ENCODE measurements around the gene EML1.
"Not testable (repeated sequence)": the region's sequence is repeated elsewhere in the genome, so short reads cannot be mapped to it uniquely, and the experiment has no call there.

EML1 gene

GRCh38 chr14:99947695-99948094, 154.5 kb downstream of the EML1 start:
- no peak overlapping the region for H3K27ac ChIP-seq (ENCODE audit: low read depth, low read length)
- no peak overlapping the region for H3K9ac ChIP-seq (ENCODE audit: low read length in 5 of 5)
- peaks cover 3 to 21% (median 13%) of the 10 kb centered on the region in 5 donors for H3K4me1 ChIP-seq (ENCODE audit: control insufficient read depth in 5 of 5, insufficient read depth in 5 of 5, low read length in 5 of 5)
- peaks cover 2 to 13% (median 10%) of the 10 kb centered on the region in 5 donors for H3K27me3 ChIP-seq (ENCODE audit: control insufficient read depth in 5 of 5, insufficient read depth in 4 of 5, low read length in 5 of 5)
- H3K4me3 ChIP-seq (ENCODE audit: low read depth in 1 of 5, low read length in 5 of 5) = no peak overlapping the region
- peaks cover 0 to 15% (median 4%) of the 10 kb centered on the region in 5 donors for H3K36me3 ChIP-seq (ENCODE audit: control insufficient read depth in 5 of 5, insufficient read depth in 5 of 5, low read length in 5 of 5)
- no peaks in the 10 kb centered on the region for H3K9me3 ChIP-seq (ENCODE audit: control insufficient read depth in 5 of 5, low read length in 5 of 5)

GRCh38 chr14:99949011-99949732, 156.0 kb downstream of the EML1 start:
- Histone ChIP-seq H3K4me1 (ENCODE audit: control insufficient read depth in 5 of 5, insufficient read depth in 5 of 5, low read length in 5 of 5) (peaks cover 3 to 21% (median 13%) of the 10 kb centered on the region in 5 donors), H3K27me3 (ENCODE audit: control insufficient read depth in 5 of 5, insufficient read depth in 4 of 5, low read length in 5 of 5) (peaks cover 2 to 13% (median 10%) of the 10 kb centered on the region in 5 donors)
- not testable (repeated sequence) for H3K9ac ChIP-seq (ENCODE audit: low read length in 5 of 5); H3K4me3 ChIP-seq (ENCODE audit: low read depth in 1 of 5, low read length in 5 of 5); H3K27ac ChIP-seq (ENCODE audit: low read depth, low read length); H3K9me3 ChIP-seq (ENCODE audit: control insufficient read depth in 5 of 5, low read length in 5 of 5); H3K36me3 ChIP-seq (ENCODE audit: control insufficient read depth in 5 of 5, insufficient read depth in 5 of 5, low read length in 5 of 5)

- Histone ChIP-seq H3K36me3 (ENCODE audit: control insufficient read depth in 5 of 5, insufficient read depth in 5 of 5, low read length in 5 of 5) (no peaks in the 10 kb centered on the region), H3K4me1 (ENCODE audit: control insufficient read depth in 5 of 5, insufficient read depth in 5 of 5, low read length in 5 of 5) (peaks cover 3 to 21% (median 13%) of the 10 kb centered on the region in 5 donors), H3K27ac (ENCODE audit: low read depth, low read length) (no peak overlapping the region), H3K9me3 (ENCODE audit: control insufficient read depth in 5 of 5, low read length in 5 of 5) (no peaks in the 10 kb centered on the region), H3K4me3 (ENCODE audit: low read depth in 1 of 5, low read length in 5 of 5) (no peak overlapping the region), H3K9ac (ENCODE audit: low read length in 5 of 5) (no peak overlapping the region), H3K27me3 (ENCODE audit: control insufficient read depth in 5 of 5, insufficient read depth in 4 of 5, low read length in 5 of 5) (peaks cover 2 to 13% (median 10%) of the 10 kb centered on the region in 5 donors)
These were observed 157.0 kb downstream of the EML1 start for GRCh38 chr14:99950181-99950580.

- H3K36me3 ChIP-seq (ENCODE audit: control insufficient read depth in 5 of 5, insufficient read depth in 5 of 5, low read length in 5 of 5) = no peaks in the 10 kb centered on the region
- peaks cover 2 to 13% (median 12%) of the 10 kb centered on the region in 5 donors for H3K27me3 ChIP-seq (ENCODE audit: control insufficient read depth in 5 of 5, insufficient read depth in 4 of 5, low read length in 5 of 5)
- no peak overlapping the region for H3K4me3 ChIP-seq (ENCODE audit: low read depth in 1 of 5, low read length in 5 of 5)
- peaks cover 3 to 21% (median 13%) of the 10 kb centered on the region in 5 donors for H3K4me1 ChIP-seq (ENCODE audit: control insufficient read depth in 5 of 5, insufficient read depth in 5 of 5, low read length in 5 of 5)
- no peaks in the 10 kb centered on the region for H3K9me3 ChIP-seq (ENCODE audit: control insufficient read depth in 5 of 5, low read length in 5 of 5)
- H3K27ac ChIP-seq (ENCODE audit: low read depth, low read length) = no peak overlapping the region
- no peak overlapping the region for H3K9ac ChIP-seq (ENCODE audit: low read length in 5 of 5)
These were observed 157.9 kb downstream of the EML1 start for GRCh38 chr14:99951085-99951484.

- no peak overlapping the region for H3K4me3 ChIP-seq (ENCODE audit: low read depth in 1 of 5, low read length in 5 of 5)
- H3K27ac ChIP-seq (ENCODE audit: low read depth, low read length) = no peak overlapping the region
- peaks cover 3 to 13% (median 7%) of the 10 kb centered on the region in 5 donors for H3K4me1 ChIP-seq (ENCODE audit: control insufficient read depth in 5 of 5, insufficient read depth in 5 of 5, low read length in 5 of 5)
- H3K36me3 ChIP-seq (ENCODE audit: control insufficient read depth in 5 of 5, insufficient read depth in 5 of 5, low read length in 5 of 5) = no peaks in the 10 kb centered on the region
- no peak overlapping the region for H3K9ac ChIP-seq (ENCODE audit: low read length in 5 of 5)
- H3K27me3 ChIP-seq (ENCODE audit: control insufficient read depth in 5 of 5, insufficient read depth in 4 of 5, low read length in 5 of 5) = peaks cover 0 to 12% (median 4%) of the 10 kb centered on the region in 5 donors
- H3K9me3 ChIP-seq (ENCODE audit: control insufficient read depth in 5 of 5, low read length in 5 of 5) = no peaks in the 10 kb centered on the region
These were observed 158.8 kb downstream of the EML1 start for GRCh38 chr14:99952039-99952438.

- Histone ChIP-seq H3K9me3 (ENCODE audit: control insufficient read depth in 5 of 5, low read length in 5 of 5) (no peaks in the 10 kb centered on the region), H3K9ac (ENCODE audit: low read length in 5 of 5) (no peak overlapping the region), H3K4me3 (ENCODE audit: low read depth in 1 of 5, low read length in 5 of 5) (no peak overlapping the region), H3K36me3 (ENCODE audit: control insufficient read depth in 5 of 5, insufficient read depth in 5 of 5, low read length in 5 of 5) (no peaks in the 10 kb centered on the region), H3K27ac (ENCODE audit: low read depth, low read length) (no peak overlapping the region), H3K27me3 (ENCODE audit: control insufficient read depth in 5 of 5, insufficient read depth in 4 of 5, low read length in 5 of 5) (peaks cover 0 to 12% (median 4%) of the 10 kb centered on the region in 5 donors), H3K4me1 (ENCODE audit: control insufficient read depth in 5 of 5, insufficient read depth in 5 of 5, low read length in 5 of 5) (peaks cover 3 to 9% (median 3%) of the 10 kb centered on the region in 5 donors)
These were observed 159.2 kb downstream of the EML1 start for GRCh38 chr14:99952453-99952852.

- Histone ChIP-seq H3K9me3 (ENCODE audit: control insufficient read depth in 5 of 5, low read length in 5 of 5) (no peaks in the 10 kb centered on the region), H3K36me3 (ENCODE audit: control insufficient read depth in 5 of 5, insufficient read depth in 5 of 5, low read length in 5 of 5) (no peaks in the 10 kb centered on the region), H3K4me3 (ENCODE audit: low read depth in 1 of 5, low read length in 5 of 5) (no peak overlapping the region), H3K4me1 (ENCODE audit: control insufficient read depth in 5 of 5, insufficient read depth in 5 of 5, low read length in 5 of 5) (no peaks in the 10 kb centered on the region), H3K27me3 (ENCODE audit: control insufficient read depth in 5 of 5, insufficient read depth in 4 of 5, low read length in 5 of 5) (peaks cover 0 to 8% (median 4%) of the 10 kb centered on the region in 5 donors), H3K27ac (ENCODE audit: low read depth, low read length) (no peak overlapping the region), H3K9ac (ENCODE audit: low read length in 5 of 5) (no peak overlapping the region)
These were observed 162.7 kb downstream of the EML1 start for GRCh38 chr14:99955826-99956455.

GRCh38 chr14:99958380-99958779, 165.2 kb downstream of the EML1 start:
- Histone ChIP-seq H3K9ac (ENCODE audit: low read length in 5 of 5) (no peak overlapping the region), H3K9me3 (ENCODE audit: control insufficient read depth in 5 of 5, low read length in 5 of 5) (no peaks in the 10 kb centered on the region), H3K27me3 (ENCODE audit: control insufficient read depth in 5 of 5, insufficient read depth in 4 of 5, low read length in 5 of 5) (peaks cover 0 to 12% (median 4%) of the 10 kb centered on the region in 5 donors), H3K4me3 (ENCODE audit: low read depth in 1 of 5, low read length in 5 of 5) (no peak overlapping the region), H3K4me1 (ENCODE audit: control insufficient read depth in 5 of 5, insufficient read depth in 5 of 5, low read length in 5 of 5) (no peaks in the 10 kb centered on the region), H3K36me3 (ENCODE audit: control insufficient read depth in 5 of 5, insufficient read depth in 5 of 5, low read length in 5 of 5) (no peaks in the 10 kb centered on the region), H3K27ac (ENCODE audit: low read depth, low read length) (no peak overlapping the region)

- Histone ChIP-seq H3K9me3 (ENCODE audit: control insufficient read depth in 5 of 5, low read length in 5 of 5) (no peaks in the 10 kb centered on the region), H3K4me3 (ENCODE audit: low read depth in 1 of 5, low read length in 5 of 5) (no peak overlapping the region), H3K36me3 (ENCODE audit: control insufficient read depth in 5 of 5, insufficient read depth in 5 of 5, low read length in 5 of 5) (no peaks in the 10 kb centered on the region), H3K4me1 (ENCODE audit: control insufficient read depth in 5 of 5, insufficient read depth in 5 of 5, low read length in 5 of 5) (no peaks in the 10 kb centered on the region), H3K9ac (ENCODE audit: low read length in 5 of 5) (no peak overlapping the region), H3K27me3 (ENCODE audit: control insufficient read depth in 5 of 5, insufficient read depth in 4 of 5, low read length in 5 of 5) (peaks cover 0 to 10% (median 4%) of the 10 kb centered on the region in 5 donors), H3K27ac (ENCODE audit: low read depth, low read length) (no peak overlapping the region)
These were observed 168.8 kb downstream of the EML1 start for GRCh38 chr14:99961826-99962518.

- no peaks in the 10 kb centered on the region for H3K9me3 ChIP-seq (ENCODE audit: control insufficient read depth in 5 of 5, low read length in 5 of 5)
- H3K27ac ChIP-seq (ENCODE audit: low read depth, low read length) = no peak overlapping the region
- no peak overlapping the region for H3K4me3 ChIP-seq (ENCODE audit: low read depth in 1 of 5, low read length in 5 of 5)
- H3K36me3 ChIP-seq (ENCODE audit: control insufficient read depth in 5 of 5, insufficient read depth in 5 of 5, low read length in 5 of 5) = no peaks in the 10 kb centered on the region
- no peak overlapping the region for H3K9ac ChIP-seq (ENCODE audit: low read length in 5 of 5)
- peaks cover 0 to 14% (median 4%) of the 10 kb centered on the region in 5 donors for H3K27me3 ChIP-seq (ENCODE audit: control insufficient read depth in 5 of 5, insufficient read depth in 4 of 5, low read length in 5 of 5)
- peaks cover 0 to 5% (median 0%) of the 10 kb centered on the region in 5 donors for H3K4me1 ChIP-seq (ENCODE audit: control insufficient read depth in 5 of 5, insufficient read depth in 5 of 5, low read length in 5 of 5)
These were observed 171.8 kb downstream of the EML1 start for GRCh38 chr14:99964979-99965378.

Measured in subcutaneous abdominal adipose tissue (tissue), 5 donors.